T-helper 17 cell (primary cell): Measurements from ENCODE around the gene SF3B2. TPM values are rescaled to one million over a fixed set of nuclear protein-coding genes. Genes with fewer than 3 reads are reported as not detected.

ENCODE experiments used
- ATAC-seq: fragments of 150-1000 bp; cut with Tn5 transposase; 2 replicates; pipeline ENCODE4 v1.10.0; 2021; ENCODE audit warnings: mild to moderate bottlenecking, moderate library complexity
- DNase-seq, 3 donors: peaks; one replicate each; pipeline versions ENCODE4 v3.0.0 to v3.0.0-alpha.2; 2020 to 2021
- H3K9me3 ChIP-seq: one replicate; pipeline ENCODE4 v1.7.0; 2013; ENCODE audit warnings: low read length, mild to moderate bottlenecking; ENCODE audit not compliant: control insufficient read depth, poor library complexity, severe bottlenecking
- H3K27ac Mint-ChIP-seq: one replicate; pipeline ENCODE4 v1.8.0; 2022; ENCODE audit warnings: mild to moderate bottlenecking, moderate library complexity, mixed read lengths
- H3K27me3 Mint-ChIP-seq: one replicate; pipeline ENCODE4 v1.8.0; 2022; ENCODE audit warnings: mixed read lengths
- H3K36me3 Mint-ChIP-seq: one replicate; pipeline ENCODE4 v1.8.0; 2022; ENCODE audit warnings: low read depth, mixed read lengths
- H3K4me1 Mint-ChIP-seq: one replicate; pipeline ENCODE4 v1.8.0; 2022; ENCODE audit warnings: mild to moderate bottlenecking, mixed read lengths
- H3K4me3 Mint-ChIP-seq: one replicate; pipeline ENCODE4 v1.8.0; 2022; ENCODE audit warnings: mild to moderate bottlenecking, moderate library complexity, mixed read lengths
- total RNA-seq, 4 donors: library from RNA in 2 of 4; stranded (reverse) in 2 of 4; gene quantifications; one replicate each; pipeline ENCODE4 v1.2.3 and lab custom pipeline; 2022 to 2026

The SF3B2 gene
- total RNA-seq, 2 donors from 2014 or later: 187 to 208 TPM

GRCh38 chr11:66116576-66117361 is 64.6 kb downstream of the SF3B2 start:
- ATAC-seq (no peak), DNase-seq (no peak)
- Mint-ChIP-seq H3K36me3 (peaks cover 7% of the 10 kb centered on the region), H3K4me1 (peaks cover 77% of the 10 kb centered on the region), H3K4me3 (peak overlapping the region; percentile 82), H3K27me3 (no peaks in the 10 kb centered on the region), H3K27ac (peak overlapping the region; percentile 94)
- H3K9me3 ChIP-seq: no peaks in the 10 kb centered on the region

GRCh38 chr11:66118847-66119246 is 66.7 kb downstream of the SF3B2 start:
- no peak for DNase-seq
- no peak for ATAC-seq
- H3K27me3 Mint-ChIP-seq: no peaks in the 10 kb centered on the region
- no peak overlapping the region for H3K4me3 Mint-ChIP-seq
- H3K9me3 ChIP-seq: no peaks in the 10 kb centered on the region
- peaks cover 66% of the 10 kb centered on the region for H3K4me1 Mint-ChIP-seq
- H3K27ac Mint-ChIP-seq: peak overlapping the region; percentile 94
- H3K36me3 Mint-ChIP-seq: peaks cover 3% of the 10 kb centered on the region

Other genes starting within 250 kb of the SF3B2 start
- gene SNX32, start 218.4 kb upstream of the SF3B2 start, total RNA-seq: under 1 TPM; 0.27 to 0.34 TPM
- 100 to 1,000 TPM; 642 to 738 TPM for gene CFL1, start 194.2 kb upstream of the SF3B2 start, total RNA-seq
- 10 to 100 TPM; 44.9 to 55.0 TPM for gene MUS81, start 191.9 kb upstream of the SF3B2 start, total RNA-seq
- gene EFEMP2, start 179.6 kb upstream of the SF3B2 start, total RNA-seq: 1 to 10 TPM; 5.1 to 8.0 TPM
- gene CTSW, start 172.5 kb upstream of the SF3B2 start, total RNA-seq: 10 to 100 TPM; 19.7 to 52.7 TPM
- gene FIBP, start 163.9 kb upstream of the SF3B2 start, total RNA-seq: 10 to 100 TPM; 27.7 to 30.4 TPM
- 10 to 100 TPM; 27.4 to 28.0 TPM for gene CCDC85B, start 161.7 kb upstream of the SF3B2 start, total RNA-seq
- gene FOSL1, start 152.0 kb upstream of the SF3B2 start, total RNA-seq: 1 to 10 TPM; 3.7 to 8.5 TPM
- 10 to 100 TPM; 14.1 to 18.1 TPM for gene C11orf68, start 133.3 kb upstream of the SF3B2 start, total RNA-seq
- gene DRAP1, start 132.9 kb upstream of the SF3B2 start, total RNA-seq: 10 to 100 TPM; 63.1 to 65.7 TPM
- not detected for gene TSGA10IP, start 106.9 kb upstream of the SF3B2 start, total RNA-seq
- gene SART1, start 90.6 kb upstream of the SF3B2 start, total RNA-seq: 10 to 100 TPM; 74.2 to 80.9 TPM
- gene EIF1AD, start 50.2 kb upstream of the SF3B2 start, total RNA-seq: 100 to 1,000 TPM in 1 of 2 donors, 10 to 100 TPM in 1; 85.2 to 100 TPM
- 10 to 100 TPM; 47.5 to 58.0 TPM for gene BANF1, start 49.9 kb upstream of the SF3B2 start, total RNA-seq
- gene CST6, start 40.4 kb upstream of the SF3B2 start, total RNA-seq: not detected
- not detected for gene CATSPER1, start 25.9 kb upstream of the SF3B2 start, total RNA-seq
- gene GAL3ST3, start 3.2 kb upstream of the SF3B2 start, total RNA-seq: not detected
- 100 to 1,000 TPM; 215 to 227 TPM for gene PACS1, start 17.9 kb downstream of the SF3B2 start, total RNA-seq
- gene KLC2, start 205.3 kb downstream of the SF3B2 start, total RNA-seq: 10 to 100 TPM; 55.1 to 58.3 TPM
- 10 to 100 TPM; 72.8 to 89.1 TPM for gene RAB1B, start 216.3 kb downstream of the SF3B2 start, total RNA-seq
- gene CNIH2, start 225.8 kb downstream of the SF3B2 start, total RNA-seq: 10 to 100 TPM in 1 of 2 donors, 1 to 10 TPM in 1; 9.0 to 14.4 TPM
- gene YIF1A, start 236.8 kb downstream of the SF3B2 start, total RNA-seq: 10 to 100 TPM; 32.6 to 35.1 TPM
- under 1 TPM; 0.16 to 0.32 TPM for gene TMEM151A, start 239.5 kb downstream of the SF3B2 start, total RNA-seq